Liver (tissue), 9 donors: Measurements from ENCODE around the gene FGF11. TPM values are rescaled to one million over a fixed set of nuclear protein-coding genes. Genes with fewer than 3 reads are reported as not detected.

Experiments
- DNase-seq: peaks from one replicate; pipeline ENCODE4 v3.0.0-alpha.2; 2017; ENCODE audit warnings: low spot score
- H3K27ac ChIP-seq, 2 donors: one replicate each; pipeline ENCODE4 v1.7.0; 2013; ENCODE audit warnings: inconsistent platforms in 2 of 2, low read length in 2 of 2, control low read depth in 1 of 2, low read depth in 1 of 2, mild to moderate bottlenecking in 1 of 2
- H3K27me3 ChIP-seq, 4 donors: one replicate each; pipeline versions ENCODE4 v1.6.1 to v1.7.0; 2013; ENCODE audit warnings: low read length in 3 of 4, inconsistent platforms in 1 of 4, mild to moderate bottlenecking in 1 of 4, moderate library complexity in 1 of 4; ENCODE audit not compliant: control insufficient read depth in 4 of 4, insufficient read depth in 4 of 4
- H3K36me3 ChIP-seq, 4 donors: one replicate each; pipeline versions ENCODE4 v1.6.1 to v1.7.0; 2013; ENCODE audit warnings: low read length in 3 of 4, mild to moderate bottlenecking in 3 of 4, low read depth in 1 of 4, moderate library complexity in 1 of 4; ENCODE audit not compliant: control insufficient read depth in 4 of 4, insufficient read depth in 3 of 4
- H3K4me1 ChIP-seq, 4 donors: one replicate each; pipeline versions ENCODE4 v1.6.1 to v1.7.0; 2013; ENCODE audit warnings: low read length in 3 of 4, mild to moderate bottlenecking in 3 of 4, moderate library complexity in 1 of 4; ENCODE audit not compliant: control insufficient read depth in 4 of 4, insufficient read depth in 4 of 4
- H3K4me3 ChIP-seq, 3 donors: one replicate each; pipeline versions ENCODE4 v1.6.1 to v1.7.0; 2013; ENCODE audit warnings: low read length in 3 of 3, control low read depth in 1 of 3, low read depth in 1 of 3, mild to moderate bottlenecking in 1 of 3
- H3K9ac ChIP-seq, 2 donors: one replicate each; pipeline ENCODE4 v1.7.0; 2013; ENCODE audit warnings: low read length in 2 of 2, mild to moderate bottlenecking in 2 of 2, moderate library complexity in 2 of 2, control low read depth in 1 of 2, low read depth in 1 of 2
- H3K9me3 ChIP-seq, 4 donors: one replicate each; pipeline versions ENCODE4 v1.6.1 to v1.7.0; 2013; ENCODE audit warnings: low read length in 3 of 4; ENCODE audit not compliant: control insufficient read depth in 4 of 4
- EGR1 ChIP-seq, 2 donors: IDR thresholded peaks; 2 replicates each; pipeline ENCODE4 v1.6.1; 2016 to 2018; ENCODE audit warnings: antibody characterized with exemption in 2 of 2, low read depth in 2 of 2
- FOXA1 ChIP-seq: IDR thresholded peaks from 2 replicates; pipeline ENCODE4 v1.6.1; 2016; ENCODE audit warnings: antibody characterized with exemption
- FOXA2 ChIP-seq: IDR thresholded peaks from 2 replicates; pipeline ENCODE4 v1.6.1; 2016; ENCODE audit warnings: antibody characterized with exemption
- GABPA ChIP-seq, 2 donors: IDR thresholded peaks in 1 of 2; conservative IDR thresholded peaks in 1 of 2; 2 replicates each; pipeline ENCODE4 v1.6.1; 2016; ENCODE audit warnings: antibody characterized with exemption in 2 of 2, mild to moderate bottlenecking in 1 of 2, moderate library complexity in 1 of 2
- HNF4A ChIP-seq, 2 donors: conservative IDR thresholded peaks; 2 replicates each; pipeline ENCODE4 v1.6.1; 2016; ENCODE audit warnings: antibody characterized with exemption in 2 of 2, mild to moderate bottlenecking in 2 of 2
- HNF4G ChIP-seq: IDR thresholded peaks from 2 replicates; pipeline ENCODE4 v1.6.1; 2016; ENCODE audit warnings: antibody characterized with exemption
- NR2F2 ChIP-seq: IDR thresholded peaks from 2 replicates; pipeline ENCODE4 v1.6.1; 2016; ENCODE audit warnings: antibody characterized with exemption
- RAD21 ChIP-seq, 2 donors: IDR thresholded peaks; 2 replicates each; pipeline ENCODE4 v1.6.1; 2016; ENCODE audit warnings: antibody characterized with exemption in 2 of 2, mild to moderate bottlenecking in 2 of 2
- RXRA ChIP-seq, 2 donors: IDR thresholded peaks; 2 replicates each; pipeline ENCODE4 v1.6.1; 2017 to 2018; ENCODE audit warnings: antibody characterized with exemption in 2 of 2, mild to moderate bottlenecking in 1 of 2
- SP1 ChIP-seq: IDR thresholded peaks from 2 replicates; pipeline ENCODE4 v1.6.1; 2018; ENCODE audit warnings: antibody characterized with exemption, mild to moderate bottlenecking
- TAF1 ChIP-seq: conservative IDR thresholded peaks from 2 replicates; pipeline ENCODE4 v1.6.1; 2016; ENCODE audit warnings: antibody characterized with exemption, mild to moderate bottlenecking
- YY1 ChIP-seq: IDR thresholded peaks from 2 replicates; pipeline ENCODE4 v1.6.1; 2016; ENCODE audit warnings: antibody characterized with exemption, mild to moderate bottlenecking
- WGBS: extraction: QIAGEN DNeasy Blood & Tissue Kit; methylation state at CpG from one replicate; pipeline ENCODE4 v1.1.7; 2013; 5-methylcytosine and 5-hydroxymethylcytosine counted together
- polyA plus RNA-seq, 2 donors: library from polyadenylated mRNA; stranded (reverse) in 1 of 2; unstranded in 1 of 2; fragments of 200-250 nt in 1 of 2; fragments of >200 nt in 1 of 2; fragmentation: Nextera tagmentation in 1 of 2; extraction: Ambion mirVana in 1 of 2; gene quantifications; one replicate each; pipeline versions ENCODE4 v1.2.1 to v1.2.3, GENCODE V29; 2013 to 2015
- total RNA-seq, 2 donors: library from RNA; depleted of rRNA; stranded (reverse); fragments of >200 nt; gene quantifications; one replicate each; pipeline ENCODE4 v1.2.3, GENCODE V29; 2014
- TF ChIP-seq, protein P1 (sequence below): IDR thresholded peaks from 2 replicates; pipeline ENCODE4 v1.6.1; 2016; ENCODE audit warnings: antibody characterized with exemption
- TF ChIP-seq, protein P2 (sequence below): fragments of 150-350 bp; IDR thresholded peaks from 2 replicates; pipeline ENCODE4 v1.5.1; 2017; ENCODE audit warnings: improper control_type of control experiment, low read depth, low read length; ENCODE audit not compliant: missing input control
- TF ChIP-seq, protein P3 (sequence below): IDR thresholded peaks from 2 replicates; pipeline ENCODE4 v1.6.1; 2016; ENCODE audit warnings: antibody characterized with exemption, mild to moderate bottlenecking
- TF ChIP-seq, protein P4 (sequence below): IDR thresholded peaks from 2 replicates; pipeline ENCODE4 v1.6.1; 2016; ENCODE audit warnings: antibody characterized with exemption
- donor health status: healthy.
- donor health status: healthy.
- donor health status: healthy.
- donor health status: healthy.
- donor health status: healthy.

The FGF11 gene
- total and polyA plus RNA-seq, 4 donors = 0.17 to 0.25 (median 0.20) TPM

DNA sequence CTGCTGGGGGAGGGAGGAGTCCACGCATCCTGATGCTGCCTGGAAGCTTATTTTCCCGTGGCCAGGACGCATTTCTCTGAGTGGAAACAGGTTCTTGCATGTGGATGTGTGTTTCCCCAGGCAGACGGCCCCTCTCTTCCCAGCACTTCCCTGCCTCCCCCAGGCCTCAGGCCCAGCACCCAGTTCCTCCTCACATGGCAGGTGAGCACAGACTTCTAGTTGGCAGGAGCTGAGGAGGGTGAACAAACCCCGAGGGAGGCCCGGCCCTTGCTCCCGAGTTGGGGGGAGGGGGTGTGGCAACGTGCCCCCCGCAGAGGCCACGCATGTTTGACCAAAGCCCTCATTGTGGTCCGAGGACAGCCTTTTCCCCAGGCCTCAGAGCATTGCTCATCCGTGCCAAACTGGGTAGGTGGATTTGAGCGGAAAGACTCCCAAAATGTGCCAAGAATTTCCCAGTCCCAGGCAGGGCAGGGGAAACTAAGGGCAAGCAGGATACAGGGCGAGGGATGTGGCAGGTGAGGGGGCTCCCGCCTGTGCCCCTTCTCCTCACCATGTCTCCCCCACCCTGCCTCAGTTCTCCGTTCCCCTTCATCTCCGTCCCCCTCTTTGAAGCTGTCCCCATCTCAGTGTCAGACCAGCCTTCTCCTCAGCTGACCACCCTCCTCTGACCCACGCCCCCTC, 20.7 kb upstream of the FGF11 start:
- TF ChIP-seq YY1 = no peak
- TF ChIP-seq, protein P1, sequence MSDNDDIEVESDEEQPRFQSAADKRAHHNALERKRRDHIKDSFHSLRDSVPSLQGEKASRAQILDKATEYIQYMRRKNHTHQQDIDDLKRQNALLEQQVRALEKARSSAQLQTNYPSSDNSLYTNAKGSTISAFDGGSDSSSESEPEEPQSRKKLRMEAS = no peak
- no peak for TF ChIP-seq RXRA (IDR thresholded peaks at IDR 0.05)
- no peak for TF ChIP-seq EGR1 (IDR thresholded peaks at IDR 0.05; ENCODE audit: low read depth in 2 of 2)
- TF ChIP-seq, protein P2, sequence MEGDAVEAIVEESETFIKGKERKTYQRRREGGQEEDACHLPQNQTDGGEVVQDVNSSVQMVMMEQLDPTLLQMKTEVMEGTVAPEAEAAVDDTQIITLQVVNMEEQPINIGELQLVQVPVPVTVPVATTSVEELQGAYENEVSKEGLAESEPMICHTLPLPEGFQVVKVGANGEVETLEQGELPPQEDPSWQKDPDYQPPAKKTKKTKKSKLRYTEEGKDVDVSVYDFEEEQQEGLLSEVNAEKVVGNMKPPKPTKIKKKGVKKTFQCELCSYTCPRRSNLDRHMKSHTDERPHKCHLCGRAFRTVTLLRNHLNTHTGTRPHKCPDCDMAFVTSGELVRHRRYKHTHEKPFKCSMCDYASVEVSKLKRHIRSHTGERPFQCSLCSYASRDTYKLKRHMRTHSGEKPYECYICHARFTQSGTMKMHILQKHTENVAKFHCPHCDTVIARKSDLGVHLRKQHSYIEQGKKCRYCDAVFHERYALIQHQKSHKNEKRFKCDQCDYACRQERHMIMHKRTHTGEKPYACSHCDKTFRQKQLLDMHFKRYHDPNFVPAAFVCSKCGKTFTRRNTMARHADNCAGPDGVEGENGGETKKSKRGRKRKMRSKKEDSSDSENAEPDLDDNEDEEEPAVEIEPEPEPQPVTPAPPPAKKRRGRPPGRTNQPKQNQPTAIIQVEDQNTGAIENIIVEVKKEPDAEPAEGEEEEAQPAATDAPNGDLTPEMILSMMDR = no peak
- no peak for TF ChIP-seq FOXA2
- no peak for TF ChIP-seq RAD21 (IDR thresholded peaks at IDR 0.05)
- TF ChIP-seq, protein P3, sequence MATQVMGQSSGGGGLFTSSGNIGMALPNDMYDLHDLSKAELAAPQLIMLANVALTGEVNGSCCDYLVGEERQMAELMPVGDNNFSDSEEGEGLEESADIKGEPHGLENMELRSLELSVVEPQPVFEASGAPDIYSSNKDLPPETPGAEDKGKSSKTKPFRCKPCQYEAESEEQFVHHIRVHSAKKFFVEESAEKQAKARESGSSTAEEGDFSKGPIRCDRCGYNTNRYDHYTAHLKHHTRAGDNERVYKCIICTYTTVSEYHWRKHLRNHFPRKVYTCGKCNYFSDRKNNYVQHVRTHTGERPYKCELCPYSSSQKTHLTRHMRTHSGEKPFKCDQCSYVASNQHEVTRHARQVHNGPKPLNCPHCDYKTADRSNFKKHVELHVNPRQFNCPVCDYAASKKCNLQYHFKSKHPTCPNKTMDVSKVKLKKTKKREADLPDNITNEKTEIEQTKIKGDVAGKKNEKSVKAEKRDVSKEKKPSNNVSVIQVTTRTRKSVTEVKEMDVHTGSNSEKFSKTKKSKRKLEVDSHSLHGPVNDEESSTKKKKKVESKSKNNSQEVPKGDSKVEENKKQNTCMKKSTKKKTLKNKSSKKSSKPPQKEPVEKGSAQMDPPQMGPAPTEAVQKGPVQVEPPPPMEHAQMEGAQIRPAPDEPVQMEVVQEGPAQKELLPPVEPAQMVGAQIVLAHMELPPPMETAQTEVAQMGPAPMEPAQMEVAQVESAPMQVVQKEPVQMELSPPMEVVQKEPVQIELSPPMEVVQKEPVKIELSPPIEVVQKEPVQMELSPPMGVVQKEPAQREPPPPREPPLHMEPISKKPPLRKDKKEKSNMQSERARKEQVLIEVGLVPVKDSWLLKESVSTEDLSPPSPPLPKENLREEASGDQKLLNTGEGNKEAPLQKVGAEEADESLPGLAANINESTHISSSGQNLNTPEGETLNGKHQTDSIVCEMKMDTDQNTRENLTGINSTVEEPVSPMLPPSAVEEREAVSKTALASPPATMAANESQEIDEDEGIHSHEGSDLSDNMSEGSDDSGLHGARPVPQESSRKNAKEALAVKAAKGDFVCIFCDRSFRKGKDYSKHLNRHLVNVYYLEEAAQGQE = no peak
- no peak for TF ChIP-seq HNF4G
- TF ChIP-seq GABPA (IDR thresholded peaks at IDR 0.05 in 1 of 2, conservative IDR thresholded peaks at IDR 0.05 in 1 of 2) = no peak
- TF ChIP-seq, protein P4, sequence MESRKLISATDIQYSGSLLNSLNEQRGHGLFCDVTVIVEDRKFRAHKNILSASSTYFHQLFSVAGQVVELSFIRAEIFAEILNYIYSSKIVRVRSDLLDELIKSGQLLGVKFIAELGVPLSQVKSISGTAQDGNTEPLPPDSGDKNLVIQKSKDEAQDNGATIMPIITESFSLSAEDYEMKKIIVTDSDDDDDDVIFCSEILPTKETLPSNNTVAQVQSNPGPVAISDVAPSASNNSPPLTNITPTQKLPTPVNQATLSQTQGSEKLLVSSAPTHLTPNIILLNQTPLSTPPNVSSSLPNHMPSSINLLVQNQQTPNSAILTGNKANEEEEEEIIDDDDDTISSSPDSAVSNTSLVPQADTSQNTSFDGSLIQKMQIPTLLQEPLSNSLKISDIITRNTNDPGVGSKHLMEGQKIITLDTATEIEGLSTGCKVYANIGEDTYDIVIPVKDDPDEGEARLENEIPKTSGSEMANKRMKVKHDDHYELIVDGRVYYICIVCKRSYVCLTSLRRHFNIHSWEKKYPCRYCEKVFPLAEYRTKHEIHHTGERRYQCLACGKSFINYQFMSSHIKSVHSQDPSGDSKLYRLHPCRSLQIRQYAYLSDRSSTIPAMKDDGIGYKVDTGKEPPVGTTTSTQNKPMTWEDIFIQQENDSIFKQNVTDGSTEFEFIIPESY = no peak
- no peak for TF ChIP-seq NR2F2
- no peak overlapping the region for H3K4me3 ChIP-seq

DNA sequence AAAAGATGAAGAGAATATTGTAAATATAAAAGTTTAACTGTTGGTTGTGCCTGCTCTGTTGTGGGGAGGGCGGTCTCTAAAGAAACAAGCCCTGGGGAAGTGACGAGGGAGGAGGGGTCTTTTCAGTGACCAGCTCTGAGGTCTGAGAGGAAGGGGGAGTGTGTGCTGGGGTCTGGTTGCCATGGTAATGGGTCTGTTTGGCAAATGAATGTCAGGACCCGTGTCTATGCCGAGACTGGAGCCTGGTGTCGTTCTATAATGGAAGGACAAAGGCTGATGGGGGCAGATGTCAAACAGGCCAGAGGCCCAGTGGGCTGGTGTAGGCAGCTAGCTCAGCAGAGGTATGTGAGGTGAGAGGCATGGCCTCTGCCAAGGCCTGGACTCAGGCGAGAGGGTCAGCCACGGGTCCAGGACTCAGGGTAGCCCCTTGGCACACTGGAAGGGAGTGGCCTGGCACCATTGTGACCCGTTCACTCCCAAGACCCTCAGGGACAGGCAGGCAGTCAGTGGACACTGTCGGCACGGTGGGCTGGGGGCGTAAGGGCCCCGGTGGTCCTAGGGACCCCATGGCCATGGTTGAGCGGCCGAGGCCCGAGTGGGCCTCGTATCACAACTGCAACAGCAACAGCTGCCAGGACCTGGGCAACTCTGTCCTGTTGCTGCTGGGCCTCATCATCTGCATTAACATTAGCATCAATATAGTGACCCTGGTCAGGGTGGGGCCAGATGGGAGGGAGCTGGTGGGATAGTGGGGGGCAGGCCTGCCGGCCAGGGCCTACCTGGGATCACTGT, 19.3 kb upstream of the FGF11 start, which contains the start of gene SPEM1:
Gene SPEM1 (plus strand): TSS at position 506 of the 792 bp plus-strand sequence. CDS start 61 bp downstream, at position 567.
- H3K27ac ChIP-seq = no peak within 1 kb of the TSS
- no peak for DNase-seq
- 85% methylated on average over 17 of the region's 17 CpGs for WGBS
- TF ChIP-seq, protein P1 = no peak
- no peak for TF ChIP-seq YY1
- TF ChIP-seq TAF1 = no peak
- no peak for TF ChIP-seq FOXA1
- no peak for TF ChIP-seq EGR1 (IDR thresholded peaks at IDR 0.05; ENCODE audit: low read depth in 2 of 2)
- TF ChIP-seq, protein P2 = no peak
- TF ChIP-seq HNF4A (conservative IDR thresholded peaks at IDR 0.05) = no peak
- TF ChIP-seq FOXA2 = no peak
- no peak for TF ChIP-seq HNF4G
- TF ChIP-seq RAD21 (IDR thresholded peaks at IDR 0.05) = no peak
- no peak for TF ChIP-seq SP1
- H3K4me3 ChIP-seq = no peak within 1 kb of the TSS
- H3K36me3 ChIP-seq = no peaks in the 10 kb centered on the region
- no peak within 1 kb of the TSS for H3K9ac ChIP-seq
- H3K4me1 ChIP-seq = no peaks in the 10 kb centered on the region
- no peaks in the 10 kb centered on the region for H3K9me3 ChIP-seq
- H3K27me3 ChIP-seq = no peaks in the 10 kb centered on the region

More for the DNA sequence above, 20.7 kb upstream of the FGF11 start:
- no peaks in the 10 kb centered on the region for H3K9me3 ChIP-seq
- no peak overlapping the region for H3K9ac ChIP-seq
- no peaks in the 10 kb centered on the region for H3K27me3 ChIP-seq
- H3K27ac ChIP-seq = no peak overlapping the region
- DNase-seq = no peak
- WGBS = 75% methylated on average over 18 of the region's 18 CpGs
- no peaks in the 10 kb centered on the region for H3K36me3 ChIP-seq
- H3K4me1 ChIP-seq = no peaks in the 10 kb centered on the region
